NB4 (cell line): ENCODE measurements around the gene CCIN.
A peak's percentile ranks its signal among the peaks of the same experiment; 100 is the strongest.
"Not testable (repeated sequence)": the region's sequence is repeated elsewhere in the genome, so short reads cannot be mapped to it uniquely, and the experiment has no call there.

Experiments used
- DNase-seq: peaks from one replicate; pipeline ENCODE4 v3.0.0; 2010; ENCODE audit warnings: low read depth
- H3K4me3 ChIP-seq: one replicate; pipeline ENCODE4 v1.5.1; 2011; ENCODE audit warnings: mild to moderate bottlenecking, low read depth, low read length, moderate library complexity
- MAX ChIP-seq: IDR thresholded peaks from 2 replicates; pipeline ENCODE4 v1.6.1; 2011; ENCODE audit warnings: low read depth, low read length
- MYC ChIP-seq: IDR thresholded peaks from 2 replicates; pipeline ENCODE4 v1.6.1; 2011; ENCODE audit warnings: low read depth, low read length
- POLR2A ChIP-seq: IDR thresholded peaks from 2 replicates; pipeline ENCODE4 v1.6.1; 2011; ENCODE audit warnings: mild to moderate bottlenecking; ENCODE audit not compliant: insufficient read length; ENCODE audit errors: extremely low read depth
- TF ChIP-seq, protein P1 (sequence below): IDR thresholded peaks from one replicate; pipeline ENCODE4 v1.5.1; 2012; ENCODE audit warnings: low read depth, low read length

The CCIN gene

DNA sequence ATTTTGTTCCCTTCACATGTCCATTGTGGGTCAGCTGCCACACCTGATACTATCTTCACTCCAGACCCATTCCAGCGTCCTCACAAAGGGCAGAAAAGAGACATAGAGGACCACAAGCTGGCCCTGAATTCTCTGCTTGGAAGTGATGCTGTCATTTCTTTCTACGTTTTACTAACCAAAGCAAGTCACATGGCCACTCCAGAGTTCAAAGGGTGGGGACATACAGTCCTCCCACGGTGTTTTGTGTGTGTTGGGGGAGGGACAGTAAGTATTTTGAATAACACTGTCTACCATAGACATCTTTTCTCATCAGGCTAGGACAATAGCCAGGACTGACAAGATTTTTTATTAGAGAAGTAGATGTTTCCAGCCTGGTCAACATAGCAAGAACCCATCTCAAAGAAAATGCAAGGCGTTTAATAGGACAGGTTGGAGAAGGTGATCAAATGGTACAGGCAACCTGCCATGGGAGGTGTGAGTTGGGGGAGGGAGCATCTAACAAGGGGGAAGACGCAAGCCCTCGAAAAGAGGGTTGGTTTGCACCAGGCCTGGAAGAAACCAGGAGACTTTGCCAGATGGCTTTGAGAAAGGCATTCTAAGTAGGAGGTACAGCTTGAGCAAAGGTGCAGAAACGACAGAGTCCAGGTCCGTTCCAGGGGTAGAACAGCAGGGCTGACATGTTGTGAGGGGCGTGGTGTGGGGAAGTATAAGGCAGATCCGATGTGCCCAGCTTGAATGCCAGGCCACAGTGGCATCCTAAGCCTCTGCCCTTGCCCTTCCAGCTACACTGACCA, 43.9 kb upstream of the CCIN start:
- no peak for DNase-seq

GRCh38 chr9:36126016-36126730, 43.0 kb upstream of the CCIN start:
- TF ChIP-seq MAX, result no peak
- TF ChIP-seq, protein P1, sequence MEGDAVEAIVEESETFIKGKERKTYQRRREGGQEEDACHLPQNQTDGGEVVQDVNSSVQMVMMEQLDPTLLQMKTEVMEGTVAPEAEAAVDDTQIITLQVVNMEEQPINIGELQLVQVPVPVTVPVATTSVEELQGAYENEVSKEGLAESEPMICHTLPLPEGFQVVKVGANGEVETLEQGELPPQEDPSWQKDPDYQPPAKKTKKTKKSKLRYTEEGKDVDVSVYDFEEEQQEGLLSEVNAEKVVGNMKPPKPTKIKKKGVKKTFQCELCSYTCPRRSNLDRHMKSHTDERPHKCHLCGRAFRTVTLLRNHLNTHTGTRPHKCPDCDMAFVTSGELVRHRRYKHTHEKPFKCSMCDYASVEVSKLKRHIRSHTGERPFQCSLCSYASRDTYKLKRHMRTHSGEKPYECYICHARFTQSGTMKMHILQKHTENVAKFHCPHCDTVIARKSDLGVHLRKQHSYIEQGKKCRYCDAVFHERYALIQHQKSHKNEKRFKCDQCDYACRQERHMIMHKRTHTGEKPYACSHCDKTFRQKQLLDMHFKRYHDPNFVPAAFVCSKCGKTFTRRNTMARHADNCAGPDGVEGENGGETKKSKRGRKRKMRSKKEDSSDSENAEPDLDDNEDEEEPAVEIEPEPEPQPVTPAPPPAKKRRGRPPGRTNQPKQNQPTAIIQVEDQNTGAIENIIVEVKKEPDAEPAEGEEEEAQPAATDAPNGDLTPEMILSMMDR, result peak; percentile 20
- peak; percentile 67 for DNase-seq
- no peak overlapping the region for H3K4me3 ChIP-seq

More for the DNA sequence above, 43.9 kb upstream of the CCIN start:
- TF ChIP-seq POLR2A (no peak), MAX (no peak), MYC (no peak)
- TF ChIP-seq, protein P1, result no peak
- no peak overlapping the region for H3K4me3 ChIP-seq

DNA sequence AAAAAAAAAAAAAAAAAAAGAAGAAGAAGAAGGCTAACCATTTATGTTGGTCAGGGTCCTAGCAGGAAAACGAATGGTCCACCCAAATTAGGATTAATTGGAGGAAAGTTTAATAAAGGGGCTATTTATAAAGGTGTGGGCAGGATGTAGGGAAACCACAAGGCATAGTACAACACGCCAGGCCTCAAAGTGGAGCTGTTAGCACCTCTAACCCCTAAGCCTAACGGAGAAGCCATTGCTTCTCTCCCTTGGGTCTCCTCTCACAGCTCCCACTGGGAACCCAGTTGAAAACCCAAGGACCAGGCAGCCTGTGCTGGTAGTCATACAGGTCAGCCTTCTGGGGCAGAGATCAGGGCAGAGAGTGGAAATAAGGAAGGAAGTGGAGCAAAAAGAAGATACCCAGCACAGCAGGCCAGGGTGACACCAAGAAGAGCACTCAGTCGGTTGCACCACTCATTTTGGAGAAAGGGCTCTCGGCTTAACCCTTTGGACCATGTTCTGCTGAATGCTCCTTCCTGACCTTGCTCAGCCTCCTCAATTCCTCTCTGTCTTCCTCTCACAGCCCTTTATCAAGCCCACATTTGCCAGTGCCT, 41.4 kb upstream of the CCIN start:
- peak; percentile 84 for DNase-seq
- TF ChIP-seq POLR2A, result no peak
- TF ChIP-seq, protein P1, result no peak
- no peak for TF ChIP-seq MAX
- no peak for TF ChIP-seq MYC
- H3K4me3 ChIP-seq, result no peak overlapping the region

- TF ChIP-seq MAX (peak; percentile 85), POLR2A (no peak), MYC (peak; percentile 79; the same call in 1 of the 2 replicates)
- TF ChIP-seq, protein P1, result no peak
- peak; percentile 75 for DNase-seq
- H3K4me3 ChIP-seq, result peak overlapping the region; percentile 17
Observed at GRCh38 chr9:36128349-36128748, 40.8 kb upstream of the CCIN start.

DNA sequence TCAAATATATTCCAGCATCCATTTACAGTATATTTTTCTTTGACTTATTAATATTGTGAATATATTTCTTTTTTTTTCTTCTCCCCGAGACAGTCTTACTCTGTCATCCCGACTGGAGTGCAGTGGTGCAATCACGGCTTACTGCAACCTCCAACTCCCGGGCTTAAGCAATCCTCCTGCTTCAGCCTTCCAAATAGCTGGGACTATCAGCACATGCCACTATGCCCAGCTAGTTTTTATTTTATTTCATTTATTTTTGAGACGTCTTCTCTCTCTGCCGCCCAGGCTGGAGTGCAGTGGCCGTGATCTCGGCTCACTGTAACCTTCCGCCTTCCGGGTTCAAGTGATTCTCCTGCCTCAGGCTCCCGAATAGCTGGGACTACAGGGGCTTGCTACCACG, 40.0 kb upstream of the CCIN start:
- DNase-seq, result peak; percentile 42
- H3K4me3 ChIP-seq, result no peak overlapping the region
- TF ChIP-seq MAX, result no peak
- TF ChIP-seq MYC, result no peak
- no peak for TF ChIP-seq POLR2A
- TF ChIP-seq, protein P1, result no peak

- H3K4me3 ChIP-seq, DNase-seq: not testable (repeated sequence)
Observed at GRCh38 chr9:36131666-36132065, 37.5 kb upstream of the CCIN start.
